C4-2B (cell line): ENCODE measurements around the gene ENO3.

Source experiments
- CTCF ChIP-seq: fragments of 450-650 bp; conservative IDR thresholded peaks from 2 replicates; pipeline ENCODE4 v1.5.1; 2017; ENCODE audit warnings: mild to moderate bottlenecking
- ZFX ChIP-seq: fragments of 450-650 bp; IDR thresholded peaks from 2 replicates; pipeline ENCODE4 v1.6.1; 2017

- no peak for TF ChIP-seq CTCF
- TF ChIP-seq ZFX = no peak
Measured at GRCh38 chr17:4959261-4959965, 8.5 kb downstream of the ENO3 start.
